HG02642 (cell line): Measurements from ENCODE around the gene CNTN5.

Source experiments
- ATAC-seq: cut with Tn5 transposase; IDR thresholded peaks from one replicate; pipeline ENCODE4 v1.9.1; 2021; ENCODE audit warnings: mild to moderate bottlenecking; ENCODE audit not compliant: unreplicated experiment, poor library complexity

The CNTN5 gene

DNA sequence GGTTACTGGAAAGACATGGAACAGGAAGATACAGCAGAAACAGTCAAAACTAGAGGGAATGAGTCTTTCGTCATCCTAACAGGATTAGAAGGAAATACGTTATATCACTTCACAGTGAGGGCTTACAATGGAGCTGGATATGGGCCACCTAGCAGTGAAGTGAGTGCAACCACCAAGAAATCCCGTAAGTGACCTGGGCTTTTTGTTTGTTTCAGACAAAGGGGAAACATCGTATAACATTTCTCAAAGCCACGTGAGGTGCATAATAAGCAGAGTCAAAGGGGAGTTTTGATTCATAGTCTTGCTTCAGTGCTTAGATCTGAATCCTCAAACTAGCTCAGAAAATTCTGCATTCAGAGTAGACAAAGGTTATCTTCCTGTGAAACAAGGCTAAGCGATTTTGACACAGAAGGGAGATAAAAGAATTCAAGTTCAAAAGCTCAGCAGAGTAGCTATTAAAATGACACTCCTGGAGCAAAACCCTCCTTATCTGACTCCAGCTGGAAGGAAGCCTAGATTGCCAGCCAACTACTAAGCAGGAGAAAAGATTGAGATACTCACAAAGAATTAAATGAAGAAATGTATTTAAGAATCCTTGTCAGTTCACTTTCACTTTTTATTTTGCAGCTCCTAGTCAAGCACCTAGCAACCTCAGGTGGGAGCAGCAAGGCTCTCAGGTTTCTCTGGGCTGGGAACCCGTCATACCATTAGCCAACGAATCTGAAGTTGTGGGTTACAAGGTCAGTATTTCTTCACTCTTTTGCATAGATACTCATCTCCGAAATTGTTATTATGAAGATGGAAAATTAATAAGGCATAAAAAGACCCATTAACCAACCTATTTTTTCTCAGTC is 1319.9 kb downstream of the CNTN5 start:
- no peak for ATAC-seq

DNA sequence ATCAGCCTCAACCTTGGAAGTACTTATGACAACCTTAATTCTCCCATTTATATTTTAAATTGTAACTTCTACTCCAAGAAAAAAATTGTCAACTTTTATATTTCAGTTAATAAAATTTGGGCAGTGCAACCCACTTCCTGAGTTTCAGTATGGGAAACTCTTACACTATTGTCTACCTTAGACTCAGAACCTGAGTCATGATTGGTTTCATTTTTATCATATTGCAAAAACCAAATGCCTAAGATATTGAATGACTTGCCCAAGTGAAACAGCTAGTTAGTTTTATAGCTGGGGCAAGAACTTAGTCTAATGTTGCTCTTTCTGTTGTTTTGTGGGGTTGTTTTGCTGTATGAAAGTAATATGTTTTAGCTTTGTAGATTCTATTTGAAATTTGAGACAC is 1332.3 kb downstream of the CNTN5 start:
- no peak for ATAC-seq

DNA sequence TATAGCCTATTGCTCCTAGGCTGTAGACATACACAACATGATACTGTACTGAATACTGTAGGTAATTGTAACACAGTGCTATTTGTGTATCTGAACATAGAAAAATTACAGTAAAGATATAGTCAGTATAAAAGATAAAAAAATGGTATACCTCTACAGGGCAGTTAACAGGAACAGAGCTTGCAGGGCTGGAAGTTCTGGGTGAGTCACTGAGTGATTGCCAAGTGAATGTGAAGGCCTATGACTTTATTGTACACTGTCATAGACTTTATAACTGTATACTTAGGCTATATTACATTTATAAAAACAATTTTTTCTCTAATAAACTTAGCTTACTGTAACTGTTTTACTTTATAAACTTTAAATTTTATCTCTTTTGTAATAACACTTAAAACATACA is 1334.0 kb downstream of the CNTN5 start:
- no peak for ATAC-seq

DNA sequence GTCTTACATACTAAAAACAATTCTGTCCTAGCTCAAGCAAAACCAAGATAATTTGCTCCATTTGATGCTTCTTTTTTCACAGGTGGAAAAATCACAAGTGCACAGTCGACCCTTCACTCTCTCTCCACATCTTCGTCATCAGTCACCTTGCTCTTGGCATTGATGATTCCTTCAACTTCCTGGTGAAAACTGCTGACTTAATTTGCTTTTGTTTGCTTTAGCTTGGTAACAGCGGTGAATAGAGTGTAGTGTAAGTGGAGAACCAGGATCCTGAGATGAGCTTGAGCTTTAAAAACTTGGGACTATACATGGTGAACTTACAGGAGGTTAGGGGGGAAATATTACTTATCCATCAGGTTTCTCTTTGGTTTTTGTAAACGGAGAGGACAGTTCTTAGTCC is 1335.3 kb downstream of the CNTN5 start:
- no peak for ATAC-seq

DNA sequence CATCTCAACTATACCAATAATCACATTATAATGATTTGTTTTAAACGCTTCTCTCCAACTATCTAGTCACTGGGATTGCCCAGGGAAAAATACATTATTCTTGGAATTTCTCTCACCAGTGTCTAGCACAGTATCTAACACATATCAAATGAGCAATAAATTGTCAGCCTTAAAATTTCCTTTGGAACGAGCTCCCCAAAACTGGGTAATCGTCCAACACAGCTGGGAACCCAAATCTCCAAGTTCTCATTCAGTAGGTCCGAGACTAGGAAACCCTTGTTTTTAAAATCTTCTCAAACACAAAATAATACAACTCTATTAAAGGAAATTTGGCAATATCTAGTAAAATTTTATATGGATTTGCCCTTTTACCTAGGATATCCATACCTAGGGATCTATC is 1338.5 kb downstream of the CNTN5 start:
- ATAC-seq = no peak

DNA sequence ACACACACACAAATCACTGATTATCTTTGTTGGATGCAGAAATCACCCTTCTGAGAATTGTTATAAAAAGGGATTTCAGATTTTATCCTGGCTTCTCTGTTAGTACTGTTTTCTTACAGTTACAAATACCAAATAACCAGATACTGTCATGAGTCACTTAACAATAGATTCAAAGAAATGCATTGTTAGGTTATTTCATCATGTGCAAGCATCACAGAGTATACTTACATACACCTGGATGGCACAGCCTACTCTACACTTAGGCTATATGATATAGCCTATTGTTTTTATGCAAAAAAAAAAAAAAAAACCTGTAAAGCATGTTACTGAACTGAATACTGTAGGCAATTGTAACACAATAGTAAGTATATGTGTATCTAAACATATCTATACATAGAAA is 1347.1 kb downstream of the CNTN5 start:
- ATAC-seq = no peak

DNA sequence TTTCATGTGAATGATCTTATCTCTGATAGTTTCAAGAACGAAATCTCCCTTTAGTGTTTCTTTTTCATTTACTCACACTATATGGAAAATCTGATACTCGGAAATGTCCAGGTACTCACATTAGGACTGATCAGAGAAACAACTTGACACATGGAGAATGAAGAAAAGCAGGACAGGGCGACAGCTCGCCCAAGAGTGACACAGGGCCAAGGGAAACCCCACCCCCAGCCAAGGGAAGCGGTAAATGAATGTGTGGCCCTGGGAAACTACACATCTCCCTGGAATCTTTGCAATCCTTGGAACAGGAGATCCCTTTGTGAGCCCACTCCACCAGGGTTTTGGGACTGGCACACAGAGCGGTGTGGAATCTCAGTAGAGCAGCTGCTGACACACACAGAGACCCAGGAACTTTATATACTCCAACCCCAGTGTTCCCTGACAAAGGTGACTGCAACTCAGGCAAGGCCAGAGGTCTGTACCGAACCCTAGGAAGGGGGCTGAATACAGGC is 1362.7 kb downstream of the CNTN5 start:
- no peak for ATAC-seq

DNA sequence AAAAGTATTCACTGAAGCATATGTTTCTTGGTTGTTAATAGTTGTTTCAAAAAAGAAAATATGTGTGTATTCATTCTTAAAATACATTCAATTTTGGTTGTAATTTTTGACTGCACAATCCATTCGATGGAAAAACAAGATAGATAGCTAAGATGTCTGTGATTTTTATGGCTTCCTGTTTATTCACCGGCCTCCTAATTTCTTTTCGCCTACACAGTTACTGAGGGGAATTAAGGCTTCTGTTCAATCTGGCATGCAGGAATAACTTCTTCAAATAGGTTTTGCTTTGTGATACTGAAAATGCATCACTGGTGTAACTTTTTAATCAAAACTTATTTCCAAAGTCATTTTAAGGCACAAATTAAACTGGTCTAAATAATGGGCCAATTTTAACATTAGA is 1375.5 kb downstream of the CNTN5 start:
- no peak for ATAC-seq

DNA sequence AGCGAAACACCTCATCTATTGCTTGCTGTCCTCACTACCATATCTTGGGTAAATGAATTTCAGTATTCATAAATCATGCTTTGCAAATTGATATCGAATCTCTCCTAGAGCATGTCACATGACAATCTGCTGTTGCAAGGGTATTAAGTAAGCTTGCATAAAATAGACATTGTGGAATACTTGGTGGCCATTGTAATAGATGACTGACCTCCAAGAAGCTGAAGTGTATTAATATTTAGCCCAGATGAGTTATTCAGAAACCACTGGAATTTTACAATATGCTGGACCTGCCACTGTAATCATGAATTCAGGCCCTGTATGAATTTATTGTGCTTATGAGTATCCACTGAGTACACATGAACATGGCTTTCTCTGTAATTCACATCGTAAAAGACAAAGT is 1376.7 kb downstream of the CNTN5 start:
- no peak for ATAC-seq

DNA sequence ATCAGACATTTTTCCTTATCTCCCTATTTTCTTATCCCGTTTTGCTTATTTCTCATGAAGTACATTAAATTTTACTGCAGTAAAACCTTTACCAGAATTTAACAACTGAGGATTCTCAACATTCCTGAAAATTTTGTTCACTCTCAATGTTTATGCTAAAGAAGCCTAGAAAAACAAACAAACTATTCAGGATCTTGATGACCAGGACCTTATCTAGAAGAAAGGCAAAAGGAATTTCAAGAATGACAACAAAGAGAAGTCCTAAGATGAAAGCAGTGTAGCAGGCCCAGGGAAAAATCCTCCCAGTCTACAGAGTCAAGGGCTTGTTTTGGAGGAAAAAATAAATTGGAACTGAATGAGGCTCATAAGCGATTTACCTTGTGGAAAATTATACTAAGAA is 1383.1 kb downstream of the CNTN5 start:
- ATAC-seq = no peak

DNA sequence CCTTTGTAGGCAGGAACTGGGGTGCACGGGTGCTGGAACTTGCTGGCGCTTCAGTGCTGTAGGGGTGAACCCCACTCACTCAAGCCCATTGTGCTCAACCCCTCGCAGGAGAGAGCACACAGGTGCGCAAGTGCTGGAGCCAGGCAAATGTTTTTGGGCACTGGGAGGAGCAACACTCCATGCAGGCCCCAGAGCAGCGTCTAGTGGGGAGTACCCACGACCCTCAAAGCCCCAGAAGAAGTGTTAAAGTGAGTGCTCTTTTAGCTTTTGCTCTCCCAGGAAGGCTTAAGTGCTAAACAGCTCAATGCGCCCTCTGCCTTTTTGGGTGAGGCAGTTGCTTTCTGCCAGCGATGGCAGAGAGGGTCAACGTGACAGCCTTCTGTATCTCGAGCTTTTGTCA is 1384.2 kb downstream of the CNTN5 start:
- ATAC-seq = no peak
